Cerebellar cortex (tissue), 1 donor: ENCODE measurements around the gene BHMT2.

Experiments used
- DNase-seq: peaks from one replicate; pipeline ENCODE4 v3.0.0-alpha.2; 2015; ENCODE audit warnings: low spot score

Gene BHMT2

DNA sequence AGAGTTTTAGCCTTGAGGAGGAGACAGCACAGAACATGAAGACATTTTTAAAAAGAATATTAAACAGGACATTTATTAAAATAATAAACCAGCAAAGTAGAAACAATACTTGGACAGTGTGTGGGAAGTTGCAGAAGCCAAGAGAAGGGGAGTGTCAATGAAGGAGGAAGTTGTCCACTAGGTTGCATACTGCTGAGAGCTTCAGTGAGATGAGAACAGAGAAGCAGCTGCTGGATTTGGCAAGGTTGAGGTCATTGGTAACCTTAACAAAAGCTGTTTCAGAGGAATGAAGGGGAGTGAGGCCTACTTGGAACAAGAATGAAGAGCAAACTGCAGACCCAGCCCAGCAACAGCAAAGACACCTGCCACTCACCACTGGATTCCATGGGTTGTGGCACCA lies 53.4 kb downstream of the BHMT2 start:
- DNase-seq = no peak

DNA sequence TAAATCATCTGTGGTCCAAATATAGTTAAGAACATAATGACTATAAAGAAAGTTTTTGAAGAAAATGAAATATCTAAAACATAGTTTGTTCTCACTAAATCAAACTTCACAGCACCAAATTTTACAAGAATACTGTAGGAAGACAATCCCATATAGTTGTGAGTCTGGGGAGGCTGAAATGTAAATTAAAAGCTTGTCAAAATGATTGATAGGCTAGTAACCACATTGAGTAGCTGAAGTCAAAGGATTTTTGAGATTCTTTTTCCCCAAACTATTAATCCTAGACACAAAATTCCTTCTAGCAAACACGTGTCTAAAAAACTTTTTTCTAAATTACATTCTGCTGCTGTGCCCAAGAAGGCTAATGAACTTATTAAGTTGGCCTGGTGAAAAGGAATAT lies 55.0 kb downstream of the BHMT2 start:
- DNase-seq = no peak

DNA sequence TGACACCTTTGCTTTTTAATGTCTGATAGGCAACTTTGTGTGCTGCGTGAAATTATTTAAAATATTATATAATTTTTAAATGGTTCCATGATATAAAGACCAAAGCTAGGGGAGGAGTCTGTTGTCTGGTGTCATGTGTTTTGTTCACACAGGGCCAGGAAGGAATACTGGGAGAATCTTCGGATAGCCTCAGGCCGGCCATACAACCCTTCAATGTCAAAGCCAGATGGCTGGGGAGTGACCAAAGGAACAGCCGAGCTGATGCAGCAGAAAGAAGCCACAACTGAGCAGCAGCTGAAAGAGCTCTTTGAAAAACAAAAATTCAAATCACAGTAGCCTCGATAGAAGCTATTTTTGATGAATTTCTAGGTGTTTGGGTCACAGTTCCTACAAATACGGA lies 61.2 kb downstream of the BHMT2 start:
- no peak for DNase-seq

DNA sequence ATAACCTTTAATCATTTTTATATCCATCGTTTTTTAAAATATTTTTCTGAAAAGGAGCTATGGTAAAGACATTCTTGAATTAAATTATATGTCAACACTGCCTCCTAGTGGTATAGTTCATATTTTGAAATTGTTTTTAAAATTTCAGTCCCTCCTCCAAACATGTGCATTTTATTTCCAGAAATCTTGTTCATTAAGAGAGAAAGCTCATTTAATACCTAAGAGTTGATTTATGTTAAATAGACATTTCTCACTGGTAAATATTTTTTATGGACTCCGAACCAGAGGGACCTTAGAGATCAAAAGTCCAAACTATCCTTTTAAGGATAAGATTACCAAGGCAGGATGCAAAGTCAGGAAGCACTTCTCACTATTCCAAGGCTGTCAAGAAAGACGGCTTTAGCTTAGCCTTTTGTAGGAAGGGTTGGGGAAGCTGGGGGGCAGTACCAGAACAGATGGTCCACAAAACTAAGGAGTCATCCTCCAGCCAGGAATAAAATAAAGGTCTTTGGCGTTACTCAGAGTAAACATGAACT lies 63.6 kb downstream of the BHMT2 start:
- DNase-seq = peak; percentile 61

DNA sequence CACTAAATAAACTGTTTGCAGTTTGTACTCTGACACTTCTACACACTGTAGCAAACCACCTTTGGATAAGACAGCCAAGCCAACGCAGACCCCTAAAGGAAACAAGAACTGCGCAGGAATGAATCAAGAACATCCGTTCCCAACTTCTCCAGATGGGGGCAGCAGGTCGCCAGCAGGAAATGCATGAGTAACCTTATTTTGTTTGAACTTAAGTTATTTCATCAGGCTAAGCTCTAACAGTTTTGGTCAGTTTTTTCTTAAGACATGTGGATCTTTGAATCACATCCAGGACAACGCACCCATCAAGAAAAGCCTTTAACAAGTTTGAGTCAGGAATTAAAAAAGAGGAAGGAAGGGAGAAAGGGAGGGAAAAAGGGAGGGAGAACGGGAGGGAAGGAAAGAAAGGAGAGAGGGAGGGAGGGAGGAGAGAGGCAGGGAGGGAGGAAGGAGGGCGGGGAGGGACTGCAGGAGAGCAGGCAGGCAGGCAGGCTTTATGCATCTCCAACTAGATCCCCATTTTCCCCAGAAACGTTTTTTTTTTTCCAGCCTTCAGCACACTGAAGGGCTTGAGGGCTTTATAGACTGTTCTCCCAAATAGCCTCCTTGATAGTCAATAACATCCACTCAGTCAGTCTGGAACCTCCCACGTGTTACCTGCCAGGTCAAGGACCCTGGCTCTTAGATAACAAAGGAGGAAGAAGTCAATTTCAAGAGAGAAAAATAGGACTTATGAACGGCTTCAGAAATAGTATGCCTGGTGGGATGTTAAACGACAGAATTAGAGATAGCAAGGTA lies 64.3 kb downstream of the BHMT2 start:
- DNase-seq = peak; percentile 83

DNA sequence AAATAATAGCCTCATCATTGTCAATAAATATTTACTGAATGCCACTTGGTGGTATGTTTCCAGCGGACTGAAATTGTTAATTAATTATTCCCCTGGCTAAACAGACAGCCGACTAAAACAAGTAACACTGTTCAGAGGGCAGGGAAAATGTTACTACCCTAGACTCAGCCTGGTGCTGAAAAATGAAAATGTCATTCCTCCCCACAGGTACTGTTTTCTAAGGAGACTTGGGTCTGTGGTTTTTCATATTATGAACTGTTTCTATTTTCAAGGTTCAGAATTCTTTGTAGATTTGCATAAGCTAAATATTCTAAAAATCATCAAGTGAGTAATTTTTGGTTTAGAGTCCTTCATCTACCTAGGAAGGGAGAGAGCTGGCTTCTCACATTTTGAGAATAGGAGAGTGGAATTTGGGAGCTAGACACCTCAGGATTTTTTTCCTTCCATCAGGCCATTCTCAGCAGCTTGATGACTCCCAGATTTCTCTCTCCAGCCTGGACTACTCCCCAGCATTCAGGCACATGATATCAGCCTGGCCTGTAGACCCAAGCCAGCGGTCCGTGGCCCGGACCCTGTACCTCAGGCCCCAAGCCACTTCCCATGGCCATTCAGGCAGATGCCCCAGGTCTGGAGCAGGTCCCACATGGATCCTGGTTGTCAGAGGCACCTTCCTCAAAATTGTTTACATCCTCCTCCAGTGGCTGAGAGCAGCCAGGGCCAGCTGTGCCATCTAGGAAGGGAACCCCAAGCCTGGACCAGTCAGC lies 66.4 kb downstream of the BHMT2 start:
- DNase-seq = no peak

DNA sequence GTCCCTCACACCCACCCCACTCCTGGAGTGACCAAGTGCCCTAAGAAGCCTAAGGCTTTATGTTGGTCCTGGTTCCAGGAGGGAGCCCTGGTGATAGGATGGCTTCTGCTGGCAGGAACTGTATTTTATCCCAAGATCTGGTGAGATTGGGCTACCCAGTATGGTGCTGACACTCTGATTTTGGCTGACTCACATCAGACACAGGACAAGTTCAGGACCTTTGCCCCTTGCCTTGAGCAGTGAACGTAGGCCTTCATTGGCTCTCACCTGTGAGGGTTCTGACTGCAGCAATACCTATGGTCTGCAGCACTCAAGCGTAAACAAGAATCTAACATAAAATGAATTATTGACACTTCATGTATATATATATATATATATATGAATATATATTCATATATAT lies 67.1 kb downstream of the BHMT2 start:
- DNase-seq = no peak
